NCI-H748 (cell line): ENCODE measurements around the gene RENBP.

Source experiments
- DNase-seq: peaks from one replicate; lab custom pipeline; 2025; ENCODE audit not compliant: unreplicated experiment; lab: John Stamatoyannopoulos, UW

The RENBP gene

GRCh38 chrX:153921511-153922446 lies 22.7 kb downstream of the RENBP start:
- DNase-seq, result no peak

GRCh38 chrX:153921070-153921469 lies 23.4 kb downstream of the RENBP start:
- no peak for DNase-seq

- DNase-seq, result no peak
Observed at GRCh38 chrX:153920546-153920945, 23.9 kb downstream of the RENBP start.

GRCh38 chrX:153919281-153919680 lies 25.2 kb downstream of the RENBP start:
- no peak for DNase-seq

GRCh38 chrX:153917869-153918268 lies 26.6 kb downstream of the RENBP start:
- DNase-seq, result no peak

GRCh38 chrX:153913701-153914100 lies 30.7 kb downstream of the RENBP start:
- no peak for DNase-seq

- no peak for DNase-seq
Observed at GRCh38 chrX:153913211-153913610, 31.2 kb downstream of the RENBP start.

GRCh38 chrX:153911798-153912197 lies 32.6 kb downstream of the RENBP start:
- DNase-seq, result no peak

GRCh38 chrX:153910446-153910845 lies 34.0 kb downstream of the RENBP start:
- no peak for DNase-seq

GRCh38 chrX:153909980-153910360 lies 34.5 kb downstream of the RENBP start:
- no peak for DNase-seq

GRCh38 chrX:153909024-153909979 lies 35.1 kb downstream of the RENBP start:
- no peak for DNase-seq

- no peak for DNase-seq
Observed at GRCh38 chrX:153908219-153908860, 36.1 kb downstream of the RENBP start.

- DNase-seq, result no peak
Observed at GRCh38 chrX:153907456-153907855, 37.0 kb downstream of the RENBP start.

GRCh38 chrX:153906126-153906917 lies 38.1 kb downstream of the RENBP start:
- no peak for DNase-seq

GRCh38 chrX:153905481-153906095 lies 38.9 kb downstream of the RENBP start:
- no peak for DNase-seq

GRCh38 chrX:153903991-153904957 lies 40.2 kb downstream of the RENBP start, which contains the start of gene AVPR2:
Gene AVPR2, plus strand, starts transcription at chrX:153904673. Its CDS starts 473 bp downstream, at chrX:153905146.
- DNase-seq, result no peak

- DNase-seq, result no peak
Observed at GRCh38 chrX:153903238-153903980, 41.0 kb downstream of the RENBP start.

GRCh38 chrX:153902385-153902784 lies 42.1 kb downstream of the RENBP start:
- no peak for DNase-seq
